Stimulated activated CD4-positive, alpha-beta T cell treated with anti-CD3 and anti-CD28 coated beads, Interleukin-1b, Interleukin-23, amount 100 ng/mL, for 48 hours (primary cell): ENCODE data around the gene LGMN.
A peak's percentile ranks its signal among the peaks of the same experiment; 100 is the strongest.
"Not testable (repeated sequence)": the region's sequence is repeated elsewhere in the genome, so short reads cannot be mapped to it uniquely, and the experiment has no call there.

ENCODE experiments used
- DNase-seq: peaks from one replicate; pipeline ENCODE4 v3.0.0-alpha.2; 2020

LGMN gene

GRCh38 chr14:92692822-92693226 lies 55.6 kb downstream of the LGMN start:
- DNase-seq = no peak

GRCh38 chr14:92690171-92691011 lies 58.0 kb downstream of the LGMN start:
- no peak for DNase-seq

GRCh38 chr14:92688434-92689375 lies 59.7 kb downstream of the LGMN start:
- DNase-seq = no peak

- no peak for DNase-seq
These were observed 60.6 kb downstream of the LGMN start for GRCh38 chr14:92687681-92688433.

GRCh38 chr14:92686900-92687427 lies 61.5 kb downstream of the LGMN start:
- peak; percentile 52 for DNase-seq

GRCh38 chr14:92686411-92686899 lies 62.0 kb downstream of the LGMN start:
- DNase-seq = no peak

- DNase-seq = no peak
These were observed 62.6 kb downstream of the LGMN start for GRCh38 chr14:92685784-92686355.

GRCh38 chr14:92684801-92685560 lies 63.4 kb downstream of the LGMN start:
- DNase-seq = no peak

- DNase-seq = no peak
These were observed 65.4 kb downstream of the LGMN start for GRCh38 chr14:92683041-92683440.

- peak; percentile 75 for DNase-seq
These were observed 67.4 kb downstream of the LGMN start for GRCh38 chr14:92680781-92681650.

- DNase-seq = not testable (repeated sequence)
These were observed 68.1 kb downstream of the LGMN start for GRCh38 chr14:92680330-92680729.

GRCh38 chr14:92679246-92679645 lies 69.2 kb downstream of the LGMN start:
- DNase-seq = no peak

GRCh38 chr14:92678766-92679165 lies 69.7 kb downstream of the LGMN start:
- DNase-seq = no peak

GRCh38 chr14:92677955-92678354 lies 70.5 kb downstream of the LGMN start:
- no peak for DNase-seq

GRCh38 chr14:92677087-92677668 lies 71.2 kb downstream of the LGMN start:
- DNase-seq = peak; percentile 83

- no peak for DNase-seq
These were observed 71.9 kb downstream of the LGMN start for GRCh38 chr14:92676403-92677086.

GRCh38 chr14:92675976-92676375 lies 72.5 kb downstream of the LGMN start:
- DNase-seq = no peak

GRCh38 chr14:92675421-92675820 lies 73.0 kb downstream of the LGMN start:
- DNase-seq = no peak

- DNase-seq = no peak
These were observed 74.8 kb downstream of the LGMN start for GRCh38 chr14:92673601-92674150.
